Measurements from ENCODE around the gene GAK. TPM values are rescaled to one million over a fixed set of nuclear protein-coding genes. Genes with fewer than 3 reads are reported as not detected.

The GAK gene
- total RNA-seq, 4 donors from 2014 or later = 34.9 to 48.3 (median 44.5) TPM

GRCh38 chr4:896630-897029, 35.5 kb downstream of the GAK start:
- H3K27ac ChIP-seq = no peak overlapping the region
- TF ChIP-seq POLR2A (IDR thresholded peaks at IDR 0.05) = no peak
- no peak for TF ChIP-seq CTCF (IDR thresholded peaks at IDR 0.05 in 4 of 5, conservative IDR thresholded peaks at IDR 0.05 in 1 of 5)
- no peaks in the 10 kb centered on the region for H3K4me1 ChIP-seq
- intact Hi-C loops (cut with DNase I; ENCODE audit: low total_unique reads) (no loop called here), in situ Hi-C loops (cut with MboI; ENCODE audit: low sequenced_read_pairs in 4 of 4) (no loop called here)
- no peak for DNase-seq
- no peak for ATAC-seq
- peaks cover 0 to 52% of the 10 kb centered on the region in 2 donors for H3K36me3 ChIP-seq
- H3K9me3 ChIP-seq = no peaks in the 10 kb centered on the region
- no peaks in the 10 kb centered on the region for H3K27me3 ChIP-seq
- no peak overlapping the region for H3K4me3 ChIP-seq

- H3K27ac ChIP-seq = no peak overlapping the region
- in situ Hi-C loops (cut with MboI; ENCODE audit: low sequenced_read_pairs in 4 of 4) (no loop called here), intact Hi-C loops (cut with DNase I; ENCODE audit: low total_unique reads) (no loop called here)
- no peak overlapping the region for H3K4me3 ChIP-seq
- DNase-seq (no peak), ATAC-seq (no peak)
- no peaks in the 10 kb centered on the region for H3K27me3 ChIP-seq
- no peak for TF ChIP-seq CTCF (IDR thresholded peaks at IDR 0.05 in 4 of 5, conservative IDR thresholded peaks at IDR 0.05 in 1 of 5)
- no peak for TF ChIP-seq POLR2A (IDR thresholded peaks at IDR 0.05)
- no peaks in the 10 kb centered on the region for H3K9me3 ChIP-seq
- no peaks in the 10 kb centered on the region for H3K4me1 ChIP-seq
- peaks cover 0 to 52% of the 10 kb centered on the region in 2 donors for H3K36me3 ChIP-seq
Observed at GRCh38 chr4:896216-896615, 35.9 kb downstream of the GAK start.

GRCh38 chr4:895596-895995, 36.5 kb downstream of the GAK start:
- no peak for TF ChIP-seq CTCF (IDR thresholded peaks at IDR 0.05 in 4 of 5, conservative IDR thresholded peaks at IDR 0.05 in 1 of 5)
- TF ChIP-seq POLR2A (IDR thresholded peaks at IDR 0.05) = no peak
- Histone ChIP-seq H3K4me1 (no peaks in the 10 kb centered on the region), H3K9me3 (no peaks in the 10 kb centered on the region), H3K27ac (no peak overlapping the region), H3K4me3 (no peak overlapping the region), H3K36me3 (peaks cover 0 to 52% of the 10 kb centered on the region in 2 donors), H3K27me3 (no peaks in the 10 kb centered on the region)
- ATAC-seq = no peak
- DNase-seq = no peak
- intact Hi-C loops (cut with DNase I; ENCODE audit: low total_unique reads) = no loop called here
- in situ Hi-C loops (cut with MboI; ENCODE audit: low sequenced_read_pairs in 4 of 4) = no loop called here

GRCh38 chr4:893995-894705, 38.0 kb downstream of the GAK start:
- no peak for DNase-seq
- peaks cover 0 to 66% of the 10 kb centered on the region in 2 donors for H3K36me3 ChIP-seq
- ATAC-seq = no peak
- H3K4me1 ChIP-seq = no peaks in the 10 kb centered on the region
- H3K4me3 ChIP-seq = no peak overlapping the region
- no peaks in the 10 kb centered on the region for H3K9me3 ChIP-seq
- H3K27ac ChIP-seq = no peak overlapping the region
- TF ChIP-seq POLR2A (IDR thresholded peaks at IDR 0.05) (no peak), CTCF (IDR thresholded peaks at IDR 0.05 in 4 of 5, conservative IDR thresholded peaks at IDR 0.05 in 1 of 5) (no peak)
- in situ Hi-C loops (cut with MboI; ENCODE audit: low sequenced_read_pairs in 4 of 4) (no loop called here), intact Hi-C loops (cut with DNase I; ENCODE audit: low total_unique reads) (no loop called here)
- no peaks in the 10 kb centered on the region for H3K27me3 ChIP-seq

Data from gastrocnemius medialis (tissue), 4 donors.